OCI-LY1 (cell line): Measurements from ENCODE around the gene VWDE.

Experiments used
- H2AFZ ChIP-seq: fragments of 200-600 bp; sonication (generic), shearing (Covaris generic); 2 replicates; pipeline ENCODE4 v1.6.0; 2014; ENCODE audit warnings: antibody characterized with exemption, mild to moderate bottlenecking, low read length
- H3F3A ChIP-seq: fragments of 200-600 bp; sonication (generic), shearing (Covaris generic); 2 replicates; pipeline ENCODE4 v1.6.0; 2014; ENCODE audit warnings: mild to moderate bottlenecking, antibody characterized with exemption, low read length, moderate library complexity; ENCODE audit not compliant: insufficient read depth
- H3K27ac ChIP-seq: fragments of 200-600 bp; sonication (generic); 2 replicates; pipeline ENCODE4 v1.5.1; 2014; ENCODE audit warnings: low read length, mixed run types, mild to moderate bottlenecking, low read depth; ENCODE audit not compliant: poor library complexity, severe bottlenecking
- H3K27me3 ChIP-seq: fragments of 200-600 bp; sonication (generic); 2 replicates; pipeline ENCODE4 v1.6.0; 2014; ENCODE audit warnings: antibody characterized with exemption, mild to moderate bottlenecking, low read length, moderate library complexity; ENCODE audit not compliant: insufficient read depth
- H3K36me3 ChIP-seq: fragments of 200-600 bp; sonication (generic); 2 replicates; pipeline ENCODE4 v1.6.1; 2014; ENCODE audit warnings: mild to moderate bottlenecking, antibody characterized with exemption, low read length, moderate library complexity, mixed read lengths; ENCODE audit not compliant: insufficient read depth
- H3K4me1 ChIP-seq: fragments of 200-600 bp; sonication (generic); 2 replicates; pipeline ENCODE4 v1.5.1; 2014; ENCODE audit warnings: mild to moderate bottlenecking, low read length, moderate library complexity; ENCODE audit not compliant: insufficient read depth, severe bottlenecking
- H3K4me2 ChIP-seq: fragments of 200-600 bp; sonication (generic), shearing (Covaris generic); 2 replicates; pipeline ENCODE4 v1.6.1; 2014; ENCODE audit warnings: low read length
- H3K4me3 ChIP-seq: fragments of 200-600 bp; sonication (generic); 2 replicates; pipeline ENCODE4 v1.5.1; 2014; ENCODE audit warnings: low read length, low read depth, mild to moderate bottlenecking, mixed read lengths; ENCODE audit not compliant: poor library complexity, severe bottlenecking
- H3K79me2 ChIP-seq: fragments of 200-600 bp; shearing (Covaris generic); 2 replicates; pipeline ENCODE4 v1.6.1; 2016; ENCODE audit warnings: mixed run types, low read length, mixed read lengths; ENCODE audit not compliant: insufficient read depth
- H3K9ac ChIP-seq: fragments of 200-600 bp; sonication (generic), shearing (Covaris generic); 2 replicates; pipeline ENCODE4 v1.6.1; 2014; ENCODE audit warnings: mild to moderate bottlenecking, low read length, mixed read lengths
- H3K9me2 ChIP-seq: fragments of 200-600 bp; sonication (generic), shearing (Covaris generic); 2 replicates; pipeline ENCODE4 v1.6.1; 2014; ENCODE audit warnings: low read depth, mild to moderate bottlenecking, low read length, mixed read lengths
- H3K9me3 ChIP-seq: fragments of 200-600 bp; shearing (Covaris generic); 2 replicates; pipeline ENCODE4 v1.6.1; 2014; ENCODE audit warnings: low read length, mixed read lengths
- H4K20me1 ChIP-seq: fragments of 200-600 bp; sonication (generic), shearing (Covaris generic); 2 replicates; pipeline ENCODE4 v1.6.0; 2016; ENCODE audit warnings: mild to moderate bottlenecking, low read length; ENCODE audit not compliant: insufficient read depth
- CTCF ChIP-seq: fragments of 200-600 bp; sonication (generic), shearing (Covaris generic); IDR thresholded peaks from 2 replicates; pipeline ENCODE4 v1.5.1; 2017; ENCODE audit warnings: mild to moderate bottlenecking, antibody characterized with exemption, low read length, moderate library complexity, mixed read lengths
- EZH2 ChIP-seq: fragments of 200-600 bp; sonication (generic), shearing (Covaris generic); IDR thresholded peaks from 2 replicates; pipeline ENCODE4 v1.8.0; 2017; ENCODE audit warnings: borderline replicate concordance, mixed run types, mild to moderate bottlenecking, antibody characterized with exemption, low read length, moderate library complexity, mixed read lengths

VWDE gene

DNA sequence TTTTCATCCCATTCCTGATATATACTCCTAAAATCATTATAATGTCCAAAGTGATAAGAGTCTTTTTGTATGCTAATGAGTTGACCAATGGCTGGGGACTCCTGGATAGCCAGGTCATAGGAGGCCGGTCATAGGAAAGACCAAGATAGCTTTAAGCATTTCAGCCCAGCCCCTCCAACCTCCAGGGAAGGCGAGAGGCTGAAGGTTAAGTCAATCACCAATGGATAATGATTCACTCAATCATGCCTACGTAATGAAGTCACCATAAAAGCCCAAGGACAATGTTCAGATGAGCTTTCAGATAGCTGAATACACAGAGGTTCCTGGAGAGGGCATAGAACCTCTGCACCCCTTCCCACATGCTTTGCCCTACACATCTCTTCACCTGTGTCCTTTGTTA is 75.7 kb downstream of the VWDE start:
- Histone ChIP-seq H3K27me3 (no peaks in the 10 kb centered on the region), H3F3A (no peaks in the 10 kb centered on the region), H3K4me1 (no peaks in the 10 kb centered on the region), H3K79me2 (no peaks in the 10 kb centered on the region), H2AFZ (no peak overlapping the region), H3K9me2 (no peaks in the 10 kb centered on the region), H3K9me3 (no peaks in the 10 kb centered on the region), H3K4me2 (no peak overlapping the region), H3K27ac (no peak overlapping the region), H3K4me3 (no peak overlapping the region), H3K36me3 (no peaks in the 10 kb centered on the region), H3K9ac (no peak overlapping the region), H4K20me1 (no peaks in the 10 kb centered on the region)
- no peak for TF ChIP-seq CTCF
- no peak for TF ChIP-seq EZH2

- no peak overlapping the region for H3K9ac ChIP-seq
- H3K79me2 ChIP-seq = no peaks in the 10 kb centered on the region
- H3K36me3 ChIP-seq = no peaks in the 10 kb centered on the region
- no peaks in the 10 kb centered on the region for H3K4me1 ChIP-seq
- H3K27me3 ChIP-seq = no peaks in the 10 kb centered on the region
- H3F3A ChIP-seq = no peaks in the 10 kb centered on the region
- no peak overlapping the region for H3K4me2 ChIP-seq
- H4K20me1 ChIP-seq = no peaks in the 10 kb centered on the region
- H3K9me3 ChIP-seq = no peaks in the 10 kb centered on the region
- no peak overlapping the region for H3K27ac ChIP-seq
- TF ChIP-seq CTCF (no peak), EZH2 (no peak)
- no peak overlapping the region for H2AFZ ChIP-seq
- H3K4me3 ChIP-seq = no peak overlapping the region
- no peaks in the 10 kb centered on the region for H3K9me2 ChIP-seq
Measured at GRCh38 chr7:12325646-12326045, 78.0 kb downstream of the VWDE start.

DNA sequence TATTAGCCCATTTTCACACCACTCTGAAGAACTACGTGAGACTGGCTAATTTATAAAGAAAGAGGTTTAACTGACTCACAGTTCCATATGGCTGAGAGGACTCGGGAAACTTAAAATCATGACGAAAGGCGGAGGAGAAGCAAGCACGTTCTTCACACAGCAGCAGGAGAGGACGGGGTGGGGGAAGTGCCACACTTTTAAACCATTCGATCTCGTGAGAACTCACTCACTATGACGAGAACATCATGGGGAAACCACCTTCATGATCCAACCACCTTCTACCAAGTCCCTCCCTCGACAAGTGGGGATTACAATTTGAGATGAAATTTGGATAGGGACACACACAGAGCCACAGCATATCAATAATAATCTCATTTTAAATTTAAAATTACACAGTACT is 80.2 kb downstream of the VWDE start:
- no peak overlapping the region for H3K27ac ChIP-seq
- TF ChIP-seq EZH2 = no peak
- no peak for TF ChIP-seq CTCF
- H3K4me3 ChIP-seq = no peak overlapping the region
- no peaks in the 10 kb centered on the region for H4K20me1 ChIP-seq
- no peak overlapping the region for H3K9ac ChIP-seq
- H3K4me2 ChIP-seq = no peak overlapping the region
- H2AFZ ChIP-seq = no peak overlapping the region
- H3F3A ChIP-seq = no peaks in the 10 kb centered on the region
- no peaks in the 10 kb centered on the region for H3K36me3 ChIP-seq
- no peaks in the 10 kb centered on the region for H3K79me2 ChIP-seq
- no peaks in the 10 kb centered on the region for H3K9me2 ChIP-seq
- H3K4me1 ChIP-seq = no peaks in the 10 kb centered on the region
- H3K9me3 ChIP-seq = no peaks in the 10 kb centered on the region
- H3K27me3 ChIP-seq = no peaks in the 10 kb centered on the region
